Measurements from ENCODE around the gene ILRUN.
"Not testable (repeated sequence)": the region's sequence is repeated elsewhere in the genome, so short reads cannot be mapped to it uniquely, and the experiment has no call there.

Gene ILRUN

DNA sequence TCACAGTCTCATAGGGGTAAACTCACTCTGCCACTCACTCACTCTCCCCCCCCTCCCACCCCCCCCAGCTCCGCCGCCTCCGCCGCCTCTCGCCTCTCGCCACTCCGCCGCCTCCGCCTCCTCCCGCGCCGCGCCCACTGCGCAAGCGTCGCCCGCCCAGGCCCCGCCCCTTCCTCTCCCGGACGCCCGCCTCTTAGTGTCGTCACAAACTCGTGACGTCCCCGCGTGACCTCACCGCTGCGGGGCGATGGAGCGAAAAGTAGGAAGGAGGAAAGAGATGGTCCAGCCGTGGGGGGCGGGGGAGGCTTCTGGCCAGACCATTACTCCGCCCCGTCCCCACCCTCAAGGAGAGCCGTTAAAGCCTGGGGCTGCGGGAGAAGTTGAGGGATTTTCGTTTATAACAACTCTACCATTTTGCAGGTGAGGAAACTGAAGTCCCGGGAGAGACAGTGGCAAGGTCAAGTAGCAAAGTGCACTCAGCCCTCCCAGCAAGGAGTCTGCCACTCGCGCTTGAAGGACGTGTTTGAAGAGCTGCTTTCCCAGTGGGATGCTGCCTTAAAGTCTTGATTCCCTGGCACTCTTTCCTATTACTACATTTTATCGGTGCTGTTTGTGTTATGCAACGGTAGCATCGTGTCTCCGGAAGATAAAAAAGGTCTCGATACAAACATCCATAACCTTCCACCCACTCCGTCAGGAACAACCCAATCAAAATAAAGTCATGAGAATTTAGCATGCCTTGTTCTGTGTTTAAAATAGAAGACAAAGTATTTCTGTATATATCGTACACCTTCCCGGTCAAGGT, at the start of gene ILRUN:
Gene ILRUN (minus strand): TSS at position 29 of the 805 bp plus-strand sequence. CDS start 164 bp downstream, outside the sequence.
- DNase-seq (ENCODE audit: low read depth in 3 of 3) = peak; percentile 94 to 98 (median 96)

DNA sequence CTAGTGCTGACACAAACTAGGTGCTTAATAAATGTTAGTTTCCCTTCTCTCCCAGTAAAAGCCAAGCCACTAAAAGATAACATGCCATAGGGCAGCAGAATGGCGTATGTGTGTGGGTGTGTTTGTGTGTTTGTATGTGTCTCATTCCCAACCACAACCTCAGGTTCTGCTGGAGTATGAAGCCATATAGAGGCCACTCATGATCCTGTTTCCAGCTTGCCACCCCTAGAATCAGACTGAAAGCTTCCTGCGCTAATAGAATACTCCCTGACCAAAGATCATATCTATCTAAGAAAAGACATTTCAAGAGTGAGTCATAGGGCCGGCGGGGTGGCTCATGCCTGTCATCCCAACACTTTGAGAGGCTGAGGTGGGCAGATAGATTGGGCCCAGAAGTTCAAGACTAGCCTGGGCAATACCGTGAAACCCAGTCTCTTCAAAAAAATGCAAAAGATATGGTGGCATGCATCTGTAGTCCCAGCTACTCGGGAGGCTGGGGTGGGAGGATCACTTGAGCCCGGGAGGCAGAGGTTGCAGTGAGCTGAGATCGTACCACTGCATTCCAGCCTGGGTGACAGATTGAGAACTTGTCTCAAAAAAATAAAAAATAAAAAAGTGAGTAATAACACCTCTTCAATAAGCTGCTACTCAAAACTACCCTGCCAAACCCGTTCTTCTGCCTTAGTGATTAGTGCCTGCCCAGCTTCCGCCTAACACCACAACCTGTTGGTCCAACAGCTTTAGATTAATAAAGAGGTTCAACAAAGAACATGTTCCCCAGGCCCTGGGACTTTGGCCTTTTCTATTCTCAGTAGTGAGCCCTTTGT, 48.9 kb upstream of the ILRUN start:
- DNase-seq (ENCODE audit: low read depth in 3 of 3) = no peak

DNA sequence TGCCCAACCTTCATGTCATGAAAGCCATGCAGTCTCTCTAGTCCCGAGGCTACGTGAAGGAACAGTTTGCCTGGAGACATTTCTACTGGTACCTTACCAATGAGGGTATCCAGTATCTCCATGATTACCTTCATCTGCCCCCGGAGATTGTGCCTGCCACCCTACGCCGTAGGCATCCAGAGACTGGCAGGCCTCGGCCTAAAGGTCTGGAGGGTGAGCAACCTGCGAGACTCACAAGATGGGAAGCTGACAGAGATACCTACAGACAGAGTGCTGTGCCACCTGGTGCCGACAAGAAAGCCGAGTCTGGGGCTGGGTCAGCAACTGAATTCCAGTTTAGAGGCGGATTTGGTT, 47.7 kb upstream of the ILRUN start:
- not testable (repeated sequence) for DNase-seq (ENCODE audit: low read depth in 3 of 3)

DNA sequence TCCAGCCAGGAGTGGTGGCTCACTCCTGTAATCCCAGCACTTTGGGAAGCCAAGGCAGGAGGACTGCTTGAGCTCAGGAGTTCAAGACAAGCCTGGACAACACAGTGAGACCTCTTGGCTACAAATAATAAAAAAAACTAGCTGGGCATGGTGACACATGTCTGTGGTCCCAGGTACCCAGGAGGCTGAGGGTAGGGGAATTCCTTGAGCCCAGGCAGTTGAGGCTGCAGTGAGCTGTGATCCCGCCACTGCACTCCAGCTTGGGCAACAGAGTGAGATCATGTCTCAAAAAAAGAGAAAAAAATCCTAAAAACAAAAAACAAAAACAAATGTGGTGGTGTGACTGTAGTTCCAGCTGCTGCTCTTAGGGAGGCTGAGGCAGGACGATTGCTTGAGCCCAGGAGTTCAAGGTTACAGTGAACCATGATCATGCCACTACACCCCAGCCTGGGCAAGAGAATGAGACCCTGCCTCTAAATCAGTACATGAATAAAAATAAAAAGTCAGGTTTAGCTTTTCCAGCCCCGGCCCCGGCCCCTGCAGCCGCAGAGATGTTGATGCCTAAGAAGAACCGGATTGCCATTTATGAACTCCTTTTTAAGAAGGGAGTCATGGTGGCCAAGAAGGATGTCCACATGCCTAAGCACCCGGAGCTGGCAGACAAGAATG, 47.2 kb upstream of the ILRUN start:
- DNase-seq (ENCODE audit: low read depth in 3 of 3) = no peak

DNA sequence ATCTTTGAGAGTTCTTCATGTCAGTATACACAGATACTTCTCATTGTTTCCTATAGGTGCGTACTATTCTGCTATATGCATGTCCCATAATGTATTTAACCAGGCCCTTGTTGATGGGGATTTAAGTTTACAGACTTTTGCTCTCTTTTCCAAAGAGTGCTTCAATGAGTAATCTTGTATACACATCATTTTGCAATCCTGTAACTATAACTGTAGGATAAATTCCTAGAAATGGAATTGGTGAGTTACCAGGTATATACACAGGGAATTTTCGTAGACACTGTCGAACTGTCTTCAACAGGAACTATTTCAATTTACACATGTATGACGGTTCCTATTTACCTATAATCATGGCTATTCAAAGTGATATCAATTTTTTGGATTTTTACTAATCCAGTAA, 45.5 kb upstream of the ILRUN start:
- DNase-seq (ENCODE audit: low read depth in 3 of 3) = no peak

DNA sequence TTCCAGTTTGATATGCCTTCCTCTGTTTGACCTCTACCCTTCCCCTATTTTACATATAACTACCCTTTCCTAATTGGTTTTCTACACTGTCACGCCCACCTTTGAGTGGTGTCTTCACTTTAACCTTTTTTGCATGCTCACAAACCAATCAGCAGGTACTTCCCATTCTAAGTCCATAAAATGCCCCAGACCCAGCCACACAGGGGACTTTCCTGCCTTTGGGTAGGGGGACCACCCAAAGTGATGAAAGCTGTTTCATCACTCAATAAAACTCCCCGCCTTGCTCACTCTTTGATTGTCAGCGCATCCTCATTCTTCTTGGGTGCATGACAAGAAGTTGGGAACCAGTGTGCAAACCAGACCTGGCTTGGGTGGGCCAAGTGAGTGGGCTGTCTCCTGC, 40.3 kb upstream of the ILRUN start:
- DNase-seq (ENCODE audit: low read depth in 3 of 3) = no peak

DNA sequence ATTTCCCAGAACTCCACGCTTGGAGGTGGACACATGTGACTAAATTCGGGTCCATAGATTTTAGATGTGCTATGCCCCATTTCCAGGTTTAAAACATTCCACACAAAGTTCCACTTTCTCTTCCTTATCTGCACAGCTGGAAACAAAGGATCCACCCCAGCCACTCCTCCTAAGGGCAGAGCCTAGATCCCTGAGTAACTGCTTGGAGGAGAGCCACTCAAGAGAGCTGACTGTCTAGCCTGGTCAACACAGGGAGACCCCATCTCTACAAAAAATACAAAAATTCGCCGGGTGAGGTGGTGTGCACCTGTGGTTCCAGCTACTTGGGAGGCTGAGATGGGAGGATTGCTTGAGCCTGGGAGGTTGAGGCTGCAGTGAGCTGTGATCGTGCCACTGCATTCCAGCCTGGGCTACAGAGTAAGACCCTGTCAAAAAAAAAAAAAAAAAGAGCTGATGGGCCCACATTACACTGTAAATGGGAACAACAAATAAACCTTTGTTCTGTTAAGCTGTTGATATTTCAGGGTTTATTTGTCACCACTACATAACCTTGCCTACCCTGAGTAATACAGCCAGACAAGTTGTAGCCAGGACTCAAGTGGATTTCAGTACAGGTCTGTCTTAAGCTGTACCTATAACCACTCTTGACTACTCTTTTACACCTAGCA, 35.0 kb upstream of the ILRUN start:
- no peak for DNase-seq (ENCODE audit: low read depth in 3 of 3)

DNA sequence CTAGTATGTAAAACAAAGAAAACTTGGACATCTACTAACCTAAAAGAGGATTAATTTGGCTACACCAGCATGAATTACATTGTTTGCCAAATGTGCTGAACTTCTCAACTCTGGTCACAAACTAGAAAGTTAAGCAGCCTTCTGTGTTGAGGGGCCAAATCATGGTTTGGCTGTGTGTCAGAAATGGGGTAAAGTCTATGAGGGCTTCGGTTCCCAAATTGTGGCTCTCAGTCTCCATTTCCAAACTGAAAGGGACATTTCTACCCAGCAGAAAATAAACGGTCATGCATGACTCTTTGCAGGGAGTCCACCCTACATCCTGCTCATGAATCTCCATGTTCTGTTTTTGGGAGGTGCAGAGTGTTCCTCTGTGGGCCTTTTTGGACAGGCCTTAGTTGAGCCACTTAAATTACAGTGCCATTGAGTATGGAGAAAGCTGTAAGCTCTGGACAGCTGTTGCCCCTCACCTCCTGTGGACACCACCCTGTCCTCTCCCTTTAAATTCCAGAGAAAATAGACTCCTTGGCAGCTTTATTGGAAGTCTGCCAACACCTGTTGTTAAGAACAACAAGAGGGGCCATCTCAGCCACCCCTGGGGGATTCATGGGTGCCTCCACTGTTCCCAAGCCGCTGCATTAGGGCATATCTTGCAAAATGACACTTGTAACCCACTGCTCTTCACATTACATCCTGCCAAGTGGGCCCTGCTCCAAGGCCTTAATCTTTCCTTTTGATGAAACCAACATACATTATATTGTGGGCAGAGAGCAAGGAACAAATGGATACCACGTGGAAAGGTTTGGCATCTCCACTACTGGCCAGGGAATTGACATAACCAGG, 33.3 kb upstream of the ILRUN start:
- DNase-seq (ENCODE audit: low read depth in 3 of 3) = no peak

DNA sequence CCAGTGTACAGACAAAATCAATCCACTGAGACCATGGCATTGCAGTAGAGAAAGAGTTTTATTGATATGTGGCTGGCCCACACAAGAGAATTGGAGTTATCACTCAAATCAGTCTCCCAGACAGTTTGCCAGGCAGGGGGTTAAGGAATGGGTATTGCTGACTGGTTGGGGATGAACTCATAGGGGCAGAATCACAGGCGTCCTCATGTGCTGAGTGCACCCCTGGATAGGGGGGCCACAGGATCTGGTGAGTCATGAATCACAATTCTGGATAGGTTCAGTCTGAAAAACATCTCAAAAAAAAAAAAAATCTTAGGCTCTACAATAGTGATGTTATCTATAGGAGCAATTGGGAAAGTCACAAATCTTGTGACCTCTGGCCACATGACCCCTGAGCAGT, 29.5 kb upstream of the ILRUN start:
- DNase-seq (ENCODE audit: low read depth in 3 of 3) = no peak

DNA sequence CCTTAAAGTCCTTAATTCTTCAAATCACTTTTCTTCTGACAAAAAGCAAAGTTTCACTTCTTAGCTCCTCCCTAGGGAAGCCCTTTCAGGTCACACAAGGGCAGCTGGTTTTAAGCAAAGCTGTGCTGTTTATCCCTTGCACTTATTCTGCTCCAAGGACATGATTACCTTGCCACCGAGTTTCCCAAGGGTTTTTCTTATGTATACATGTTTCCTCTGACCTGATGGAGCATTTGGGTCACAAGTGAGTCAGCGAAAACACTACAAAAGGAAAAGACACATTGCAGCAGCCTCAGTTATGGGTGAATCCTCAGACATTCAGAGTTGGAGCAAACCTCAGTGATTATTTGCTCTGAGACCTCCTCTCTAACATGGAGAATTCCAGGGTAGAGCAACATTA, 26.6 kb upstream of the ILRUN start:
- no peak for DNase-seq (ENCODE audit: low read depth in 3 of 3)

DNA sequence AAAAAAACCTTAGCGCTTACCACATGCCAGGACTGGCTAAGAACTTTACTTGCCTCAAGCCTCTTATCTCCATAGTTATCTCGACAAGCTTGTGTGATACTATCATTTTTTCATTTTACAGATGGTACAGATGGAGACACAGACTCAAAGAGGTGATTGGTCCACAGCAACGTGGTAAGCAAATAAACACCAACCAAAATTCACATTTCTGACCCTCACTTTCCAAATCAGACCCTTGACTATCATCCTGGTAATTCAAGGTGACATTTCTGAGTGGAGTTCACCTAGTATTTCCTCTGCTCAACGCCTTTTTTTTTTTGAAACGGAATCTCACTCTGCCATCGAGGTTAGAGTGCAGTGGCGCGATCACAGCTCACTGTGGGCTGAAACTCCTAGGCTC, 25.9 kb upstream of the ILRUN start:
- no peak for DNase-seq (ENCODE audit: low read depth in 3 of 3)

DNA sequence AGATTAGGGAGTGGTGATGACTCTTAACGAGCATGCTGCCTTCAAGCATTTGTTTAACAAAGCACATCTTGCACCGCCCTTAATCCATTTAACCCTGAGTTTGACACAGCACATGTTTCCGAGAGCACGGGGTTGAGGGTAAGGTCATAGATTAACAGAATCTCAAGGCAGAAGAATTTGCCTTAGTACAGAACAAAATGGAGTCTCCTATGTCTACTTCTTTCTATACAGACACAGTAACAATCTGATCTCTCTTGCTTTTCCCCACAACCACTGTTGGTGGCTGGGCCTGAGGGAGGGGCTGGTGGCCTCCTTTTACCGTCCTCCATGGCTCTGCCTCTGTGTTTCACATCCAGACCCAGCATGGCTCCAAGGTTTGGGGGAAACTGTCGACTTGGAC, 23.6 kb upstream of the ILRUN start:
- DNase-seq (ENCODE audit: low read depth in 3 of 3) = not testable (repeated sequence)

DNA sequence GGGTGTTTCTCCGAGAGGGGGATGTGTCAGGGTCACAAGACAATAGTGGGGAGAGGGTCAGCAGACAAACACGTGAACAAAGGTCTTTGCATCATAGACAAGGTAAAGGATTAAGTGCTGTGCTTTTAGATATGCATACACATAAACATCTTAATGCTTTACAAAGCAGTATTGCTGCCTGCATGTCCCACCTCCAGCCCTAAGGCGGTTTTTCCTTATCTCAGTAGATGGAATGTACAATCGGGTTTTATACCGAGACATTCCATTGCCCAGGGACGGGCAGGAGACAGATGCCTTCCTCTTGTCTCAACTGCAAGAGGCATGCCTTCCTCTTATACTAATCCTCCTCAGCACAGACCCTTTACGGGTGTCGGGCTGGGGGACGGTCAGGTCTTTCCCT, 23.1 kb upstream of the ILRUN start:
- not testable (repeated sequence) for DNase-seq (ENCODE audit: low read depth in 3 of 3)

DNA sequence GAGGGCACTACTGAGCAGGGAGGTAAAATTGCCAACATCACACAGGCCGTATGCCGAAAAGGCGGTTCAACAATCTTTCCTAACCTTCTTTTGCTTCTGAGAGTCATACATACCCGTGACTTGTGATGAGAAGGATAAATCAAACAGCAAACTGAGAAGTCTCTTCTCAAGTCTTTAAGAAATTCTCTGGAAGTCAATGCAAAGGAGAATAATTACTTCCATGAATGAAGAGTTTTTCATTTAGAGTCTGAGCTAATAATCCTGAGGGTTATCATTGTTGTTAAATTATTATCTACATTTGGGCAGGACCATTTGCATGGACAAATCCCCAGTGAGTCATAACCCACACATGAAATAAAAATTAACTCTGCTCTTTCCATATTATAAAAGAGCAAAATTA, 22.4 kb upstream of the ILRUN start:
- DNase-seq (ENCODE audit: low read depth in 3 of 3) = no peak

DNA sequence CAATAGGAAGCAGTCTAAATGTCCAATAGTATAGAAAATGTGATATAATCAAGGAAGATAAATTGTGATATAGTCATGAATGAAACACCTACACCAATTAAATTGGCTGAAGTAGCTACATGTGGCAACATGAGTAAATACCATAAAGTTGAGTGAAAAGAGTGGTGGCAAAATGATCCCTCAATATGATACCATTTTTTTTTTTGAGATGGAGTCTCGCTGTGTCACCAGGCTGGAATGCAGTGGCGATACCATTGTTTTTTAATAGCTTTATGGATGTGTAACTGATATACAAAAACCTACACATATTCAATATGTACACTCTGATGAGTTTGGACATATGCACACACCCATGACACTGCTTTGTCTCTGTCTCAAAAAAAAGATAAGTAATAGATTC, 20.9 kb upstream of the ILRUN start:
- DNase-seq (ENCODE audit: low read depth in 3 of 3) = no peak

DNA sequence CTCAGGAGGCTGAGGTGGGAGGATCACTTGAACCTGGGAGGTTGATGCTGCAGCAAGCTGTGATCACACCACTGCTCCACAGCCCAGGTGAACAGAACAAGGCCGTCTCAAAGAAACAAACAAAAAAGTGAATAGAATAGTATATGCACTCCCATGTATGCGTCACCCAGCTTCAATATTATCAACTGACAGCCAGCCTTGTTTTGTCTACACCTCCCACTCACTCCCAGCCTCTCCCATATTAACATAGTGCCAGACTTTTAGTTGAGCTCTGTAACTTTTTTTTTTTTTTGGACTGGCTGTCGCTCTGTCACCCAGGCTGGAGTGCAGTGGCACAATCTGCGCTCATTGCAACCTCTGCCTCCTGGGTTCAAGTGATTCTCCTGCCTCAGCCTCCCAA, 18.1 kb upstream of the ILRUN start:
- no peak for DNase-seq (ENCODE audit: low read depth in 3 of 3)

DNA sequence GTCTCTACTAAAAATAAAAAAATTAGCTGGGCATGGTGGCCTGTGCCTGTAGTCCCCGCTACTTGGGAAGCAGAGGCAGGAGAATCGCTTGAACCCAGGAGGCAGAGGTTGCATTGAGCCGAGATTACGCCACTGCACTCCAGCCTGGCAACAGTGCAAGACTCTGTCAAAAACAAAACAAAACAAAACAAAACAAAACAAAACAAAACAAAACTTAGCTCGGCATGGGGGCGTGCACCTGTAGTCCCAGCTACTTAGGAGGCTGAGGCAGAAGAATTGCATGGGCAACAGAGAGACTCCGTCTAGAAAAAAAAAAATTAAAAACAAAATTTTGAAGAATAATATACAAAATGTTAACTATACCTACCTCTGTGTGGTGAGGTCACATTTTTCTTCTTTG, 16.3 kb upstream of the ILRUN start:
- DNase-seq (ENCODE audit: low read depth in 3 of 3) = not testable (repeated sequence)

DNA sequence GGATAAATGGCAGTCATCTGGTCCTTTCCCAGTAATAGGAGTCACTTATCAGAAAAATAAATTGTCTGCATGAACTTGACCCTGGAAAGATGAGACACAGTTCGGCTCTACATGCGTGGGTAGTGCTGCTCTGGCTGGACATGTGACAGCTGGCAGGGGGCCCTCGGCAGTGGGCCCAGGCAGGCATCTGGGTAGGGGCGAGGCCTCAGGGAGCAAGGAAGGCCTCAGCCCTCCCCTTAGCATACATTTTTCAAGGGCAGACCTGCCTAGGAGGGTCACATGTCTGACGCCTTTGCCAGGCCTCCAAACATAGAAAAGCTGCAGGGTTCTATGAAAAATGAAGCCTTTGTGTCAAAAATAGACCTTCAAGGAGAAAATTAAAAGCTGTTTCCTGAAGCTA, 12.8 kb upstream of the ILRUN start:
- DNase-seq (ENCODE audit: low read depth in 3 of 3) = no peak

DNA sequence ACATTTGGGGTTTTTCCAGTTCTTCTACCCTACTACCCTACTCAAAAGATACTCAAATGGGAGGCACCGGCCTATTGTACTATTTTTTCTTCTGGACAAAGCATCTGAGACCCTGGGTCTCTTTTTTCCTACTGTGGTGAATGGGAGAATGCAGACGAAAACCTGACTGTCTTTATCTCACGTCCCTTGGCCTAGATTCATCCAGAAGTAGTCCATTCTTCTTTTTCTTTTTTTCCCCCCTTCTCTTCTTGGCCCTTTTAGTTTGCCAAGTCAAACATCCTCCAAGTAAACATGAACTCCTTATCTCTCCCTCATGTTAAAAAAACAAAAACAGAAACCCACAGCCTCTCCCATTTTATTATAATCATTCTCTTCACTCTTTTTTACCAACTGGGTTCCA, 8.7 kb upstream of the ILRUN start:
- no peak for DNase-seq (ENCODE audit: low read depth in 3 of 3)

DNA sequence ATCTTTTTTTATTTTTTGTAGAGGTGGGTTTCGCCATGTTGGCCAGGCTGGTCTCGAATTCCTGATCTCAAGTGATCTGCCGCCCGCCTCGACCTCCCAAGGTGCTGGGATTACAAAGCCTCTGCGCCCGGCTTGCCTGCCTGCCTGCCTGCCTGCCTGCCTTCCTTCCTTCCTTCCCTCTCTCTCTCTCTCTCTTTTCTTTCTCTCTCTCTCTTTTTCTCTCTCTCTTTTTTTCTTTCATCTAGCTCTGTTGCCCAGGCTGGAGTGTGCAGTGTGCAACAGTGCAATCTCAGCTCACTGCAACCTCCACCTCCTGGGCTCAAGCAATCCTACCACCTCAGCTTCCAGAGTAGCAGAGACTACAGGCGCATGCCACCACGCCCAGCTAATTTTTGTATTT, 4.6 kb upstream of the ILRUN start:
- DNase-seq (ENCODE audit: low read depth in 3 of 3) = no peak

DNA sequence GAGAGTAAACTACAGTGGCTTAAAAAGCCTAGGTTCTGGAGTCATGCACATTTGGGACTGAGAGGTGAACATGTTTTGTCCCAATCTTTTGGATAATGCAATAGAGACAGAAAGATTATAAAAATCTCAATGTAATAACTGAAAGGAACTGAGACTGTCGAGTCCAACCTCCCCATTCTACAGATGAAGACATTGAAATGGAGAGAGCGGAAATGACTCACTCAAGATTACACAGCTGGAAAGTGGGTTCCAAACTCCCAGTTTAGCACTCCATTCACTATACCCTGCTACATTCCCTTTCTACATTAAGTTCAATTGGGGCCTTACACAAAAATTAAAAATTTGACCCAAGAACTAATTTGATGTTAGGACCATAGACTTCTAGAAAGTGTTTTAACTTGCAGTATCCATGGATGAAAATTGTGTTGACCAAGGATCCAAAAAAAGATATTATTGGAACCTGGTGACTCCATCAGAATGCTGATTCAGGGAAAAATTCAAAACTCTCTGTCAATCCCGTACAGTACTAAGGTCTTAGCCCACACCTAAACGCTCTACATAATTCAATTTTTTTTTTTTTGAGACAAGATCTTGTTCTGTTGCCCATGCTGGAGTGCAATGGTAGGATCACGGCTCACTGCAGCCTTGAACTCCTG, 1.5 kb upstream of the ILRUN start:
- DNase-seq (ENCODE audit: low read depth in 3 of 3) = no peak

Measured in stimulated activated CD4-positive, alpha-beta T cell treated with anti-CD3 and anti-CD28 coated beads, TNF-alpha, amount 100 ng/mL, for 4 hours (primary cell).